Breast epithelium (tissue), 3 donors: ENCODE data around the gene AATK.

Experiments used
- CTCF ChIP-seq, 3 donors: fragments of 450-650 bp; IDR thresholded peaks; one replicate each; pipeline ENCODE4 v1.5.1; 2016 to 2017; ENCODE audit warnings: antibody characterized with exemption in 3 of 3, mild to moderate bottlenecking in 3 of 3, moderate library complexity in 3 of 3
- POLR2A ChIP-seq: fragments of 450-650 bp; IDR thresholded peaks from one replicate; pipeline ENCODE4 v1.6.1; 2016; ENCODE audit warnings: antibody characterized with exemption, mild to moderate bottlenecking, moderate library complexity
- POLR2AphosphoS5 ChIP-seq, 3 donors: sonication (generic); formaldehyde crosslinking; IDR thresholded peaks; one replicate each; pipeline ENCODE4 v1.6.1; 2017; ENCODE audit warnings: antibody characterized with exemption in 3 of 3

- TF ChIP-seq CTCF (IDR thresholded peaks at IDR 0.05) (no peak), POLR2AphosphoS5 (IDR thresholded peaks at IDR 0.05) (no peak), POLR2A (no peak)
These were observed 4.9 kb upstream of the AATK start for GRCh38 chr17:81170727-81171494.
